HepG2 (cell line): Measurements from ENCODE around the gene TIFAB. TPM values are rescaled to one million over a fixed set of nuclear protein-coding genes. Genes with fewer than 3 reads are reported as not detected.

Experiments
- BCLAF1 ChIP-seq: fragments of 450-650 bp; IDR thresholded peaks from 2 replicates; pipeline ENCODE4 v1.6.1; 2017; ENCODE audit warnings: mild to moderate bottlenecking
- DMTF1 ChIP-seq: sonication (generic); formaldehyde crosslinking; IDR thresholded peaks from 2 replicates; pipeline ENCODE4 v1.4.0; 2020; ENCODE audit warnings: mild to moderate bottlenecking, missing genetic modification reagents
- DR1 ChIP-seq: sonication (generic); formaldehyde crosslinking; IDR thresholded peaks from 2 replicates; pipeline ENCODE4 v1.8.0; 2021; ENCODE audit warnings: mild to moderate bottlenecking, missing genetic modification reagents, inconsistent platforms
- EP300 ChIP-seq, 3 experiments: sonication (generic) in 1 of 3; formaldehyde crosslinking in 1 of 3; IDR thresholded peaks; 2 replicates each; pipeline versions ENCODE4 v1.5.1 to v1.6.1; 2011 to 2020; ENCODE audit warnings: low read depth in 2 of 3, low read length in 2 of 3, borderline replicate concordance in 1 of 3, improper control_type of control experiment in 1 of 3, mild to moderate bottlenecking in 1 of 3, missing genetic modification reagents in 1 of 3, moderate library complexity in 1 of 3
- MTA3 ChIP-seq: sonication (generic); formaldehyde crosslinking; IDR thresholded peaks from 2 replicates; pipeline ENCODE4 v1.4.0; 2020; ENCODE audit warnings: missing genetic modification reagents
- SIN3B ChIP-seq: fragments of 150-350 bp; IDR thresholded peaks from 2 replicates; pipeline ENCODE4 v1.6.1; 2014; ENCODE audit warnings: low read length
- SRY ChIP-seq: sonication (generic); formaldehyde crosslinking; IDR thresholded peaks from 2 replicates; pipeline ENCODE4 v1.8.0; 2022; ENCODE audit warnings: mild to moderate bottlenecking, missing genetic modification reagents
- ZBTB20 ChIP-seq: sonication (generic); formaldehyde crosslinking; IDR thresholded peaks from 2 replicates; pipeline ENCODE4 v1.8.1; 2023; ENCODE audit warnings: missing genetic modification reagents, low read depth, mild to moderate bottlenecking, borderline replicate concordance
- ZNF235 ChIP-seq: sonication (generic); formaldehyde crosslinking; IDR thresholded peaks from 2 replicates; pipeline ENCODE4 v1.8.1; 2023; ENCODE audit warnings: mild to moderate bottlenecking, missing genetic modification reagents, borderline replicate concordance
- ZNF276 ChIP-seq: sonication (generic); formaldehyde crosslinking; IDR thresholded peaks from 2 replicates; pipeline ENCODE4 v1.4.0; 2020; ENCODE audit warnings: mild to moderate bottlenecking, low read depth, missing genetic modification reagents
- ZNF3 ChIP-seq: IDR thresholded peaks from 2 replicates; pipeline ENCODE4 v1.7.0; 2017; ENCODE audit warnings: inconsistent platforms
- ZNF335 ChIP-seq: sonication (generic); formaldehyde crosslinking; IDR thresholded peaks from 2 replicates; pipeline ENCODE4 v1.4.0; 2020; ENCODE audit warnings: missing genetic modification reagents
- ZNF33A ChIP-seq: sonication (generic); formaldehyde crosslinking; IDR thresholded peaks from 2 replicates; pipeline ENCODE4 v1.5.1; 2020; ENCODE audit warnings: missing genetic modification reagents, mild to moderate bottlenecking, moderate library complexity, borderline replicate concordance
- ZNF354B ChIP-seq: sonication (generic); formaldehyde crosslinking; IDR thresholded peaks from 2 replicates; pipeline ENCODE4 v1.8.0; 2022; ENCODE audit warnings: mild to moderate bottlenecking, missing genetic modification reagents
- ZNF556 ChIP-seq: sonication (generic); formaldehyde crosslinking; IDR thresholded peaks from 2 replicates; pipeline ENCODE4 v1.4.0; 2020; ENCODE audit warnings: mild to moderate bottlenecking, missing genetic modification reagents, borderline replicate concordance
- ZNF660 ChIP-seq: sonication (generic); formaldehyde crosslinking; IDR thresholded peaks from 2 replicates; pipeline ENCODE4 v1.5.1; 2020; ENCODE audit warnings: mild to moderate bottlenecking, low read depth, missing genetic modification reagents, borderline replicate concordance
- ZNF772 ChIP-seq: sonication (generic); formaldehyde crosslinking; IDR thresholded peaks from 2 replicates; pipeline ENCODE4 v1.5.0; 2020; ENCODE audit warnings: mild to moderate bottlenecking, missing genetic modification reagents
- ZNF780A ChIP-seq: sonication (generic); formaldehyde crosslinking; IDR thresholded peaks from 2 replicates; pipeline ENCODE4 v1.8.0; 2022; ENCODE audit warnings: mild to moderate bottlenecking, missing genetic modification reagents, moderate library complexity
- ZSCAN31 ChIP-seq: sonication (generic); formaldehyde crosslinking; IDR thresholded peaks from 2 replicates; pipeline ENCODE4 v1.5.0; 2020; ENCODE audit warnings: low read depth, mild to moderate bottlenecking, missing genetic modification reagents
- polyA plus RNA-seq, 8 experiments: library from polyadenylated mRNA; depleted of rRNA in 3 of 8; stranded (reverse) in 7 of 8; unstranded in 1 of 8; fragments of >200 nt; fragmentation: Illumina TruSeq in 4 of 8; extraction: Trizol in 4 of 8; gene quantifications; 2 replicates each; pipeline versions ENCODE4 v1.2.1 to v1.2.3, GENCODE V29; 2011 to 2016; ENCODE audit warnings: low read depth in 4 of 8, missing spikeins in 1 of 8, mixed read lengths in 1 of 8; ENCODE audit not compliant: insufficient read depth in 1 of 8
- total RNA-seq, 5 experiments: library from RNA; depleted of rRNA; stranded (reverse); fragments of >200 nt; fragmentation: Illumina TruSeq; extraction: Trizol; gene quantifications; 2 replicates each; pipeline ENCODE4 v1.2.3, GENCODE V29; 2016; ENCODE audit warnings: low read depth in 1 of 5
- TF ChIP-seq, protein P1 (sequence below): sonication (generic); formaldehyde crosslinking; IDR thresholded peaks from 2 replicates; pipeline ENCODE4 v1.4.0; 2020; ENCODE audit warnings: missing genetic modification reagents, low read depth, mild to moderate bottlenecking, borderline replicate concordance

The TIFAB gene
- total and polyA plus RNA-seq, 2 of the 13 experiments (the other 11 are each of a cell fraction or from before 2014, with no cell fraction given), result not detected

GRCh38 chr5:135488727-135489465, 36.7 kb upstream of the TIFAB start (continued):
- TF ChIP-seq ZNF354B (no peak), ZNF780A (CRISPR knock-in tag) (no peak), SIN3B (no peak), DR1 (no peak), EP300 (IDR thresholded peaks at IDR 0.05; ENCODE audit: low read depth in 2 of 2, low read length in 2 of 2) (peak in 1 of 2 experiments; percentile 76; a peak in 1 of 4 replicates), EP300 (CRISPR knock-in tag; IDR thresholded peaks at IDR 0.05; ENCODE audit: borderline replicate concordance) (no peak), ZNF556 (no peak), ZNF33A (CRISPR knock-in tag) (no peak), ZNF660 (no peak), MTA3 (CRISPR knock-in tag) (no peak), DMTF1 (no peak), ZNF235 (no peak), ZSCAN31 (CRISPR knock-in tag) (no peak), ZNF772 (no peak), SRY (no peak), ZNF335 (CRISPR knock-in tag) (no peak), BCLAF1 (no peak), ZNF3 (CRISPR knock-in tag) (no peak), ZNF276 (CRISPR knock-in tag) (no peak), ZBTB20 (no peak)
- TF ChIP-seq, protein P1, sequence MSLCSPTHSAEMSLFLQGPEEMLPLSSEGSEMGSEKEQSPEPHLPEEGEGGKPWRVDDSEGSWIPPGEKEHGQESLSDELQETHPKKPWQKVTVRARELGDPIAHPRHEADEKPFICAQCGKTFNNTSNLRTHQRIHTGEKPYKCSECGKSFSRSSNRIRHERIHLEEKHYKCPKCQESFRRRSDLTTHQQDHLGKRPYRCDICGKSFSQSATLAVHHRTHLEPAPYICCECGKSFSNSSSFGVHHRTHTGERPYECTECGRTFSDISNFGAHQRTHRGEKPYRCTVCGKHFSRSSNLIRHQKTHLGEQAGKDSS (CRISPR knock-in tag), result no peak
